ENCODE measurements around the gene VAC14.

Gene VAC14

GRCh38 chr16:70700101-70701020 lies 100.6 kb downstream of the VAC14 start:
- no peaks in the 10 kb centered on the region for H3K9me3 ChIP-seq (ENCODE audit: low read length)
- no peak overlapping the region for H3K27ac ChIP-seq (ENCODE audit: low read depth, low read length, poor library complexity, severe bottlenecking)
- H3F3A ChIP-seq (ENCODE audit: insufficient read depth, low read length): no peaks in the 10 kb centered on the region
- no peaks in the 10 kb centered on the region for H3K9me2 ChIP-seq (ENCODE audit: low read depth, low read length)
- H3K4me3 ChIP-seq (ENCODE audit: low read depth, low read length, poor library complexity, severe bottlenecking): no peak overlapping the region
- no peak overlapping the region for H3K4me2 ChIP-seq (ENCODE audit: low read length)
- no peaks in the 10 kb centered on the region for H3K79me2 ChIP-seq (ENCODE audit: insufficient read depth, low read length)
- no peaks in the 10 kb centered on the region; the same call in 1 of the 2 replicates for H3K36me3 ChIP-seq (ENCODE audit: insufficient read depth, low read length)
- TF ChIP-seq EZH2 (IDR thresholded peaks at IDR 0.05; ENCODE audit: borderline replicate concordance, low read length) (no peak), CTCF (IDR thresholded peaks at IDR 0.05; ENCODE audit: low read length) (no peak)
- no peaks in the 10 kb centered on the region for H4K20me1 ChIP-seq (ENCODE audit: insufficient read depth, low read length)
- no peak overlapping the region for H2AFZ ChIP-seq (ENCODE audit: low read length)
- H3K4me1 ChIP-seq (ENCODE audit: insufficient read depth, low read length, severe bottlenecking): peaks cover 6% of the 10 kb centered on the region
- no peak overlapping the region for H3K9ac ChIP-seq (ENCODE audit: low read length)
- no peaks in the 10 kb centered on the region for H3K27me3 ChIP-seq (ENCODE audit: insufficient read depth, low read length)

GRCh38 chr16:70699696-70700095 lies 101.3 kb downstream of the VAC14 start:
- Histone ChIP-seq H3K27ac (ENCODE audit: low read depth, low read length, poor library complexity, severe bottlenecking) (no peak overlapping the region), H3K9ac (ENCODE audit: low read length) (no peak overlapping the region)

GRCh38 chr16:70698901-70699300 lies 102.1 kb downstream of the VAC14 start:
- Histone ChIP-seq H4K20me1 (ENCODE audit: insufficient read depth, low read length) (no peaks in the 10 kb centered on the region), H3K4me2 (ENCODE audit: low read length) (no peak overlapping the region), H3F3A (ENCODE audit: insufficient read depth, low read length) (no peaks in the 10 kb centered on the region), H3K27me3 (ENCODE audit: insufficient read depth, low read length) (no peaks in the 10 kb centered on the region), H3K9me2 (ENCODE audit: low read depth, low read length) (no peaks in the 10 kb centered on the region), H3K9me3 (ENCODE audit: low read length) (no peaks in the 10 kb centered on the region), H3K4me1 (ENCODE audit: insufficient read depth, low read length, severe bottlenecking) (peaks cover 14% of the 10 kb centered on the region), H2AFZ (ENCODE audit: low read length) (no peak overlapping the region), H3K4me3 (ENCODE audit: low read depth, low read length, poor library complexity, severe bottlenecking) (no peak overlapping the region), H3K79me2 (ENCODE audit: insufficient read depth, low read length) (no peaks in the 10 kb centered on the region), H3K27ac (ENCODE audit: low read depth, low read length, poor library complexity, severe bottlenecking) (no peak overlapping the region), H3K36me3 (ENCODE audit: insufficient read depth, low read length) (no peaks in the 10 kb centered on the region; the same call in 1 of the 2 replicates), H3K9ac (ENCODE audit: low read length) (no peak overlapping the region)
- TF ChIP-seq EZH2 (IDR thresholded peaks at IDR 0.05; ENCODE audit: borderline replicate concordance, low read length) (no peak), CTCF (IDR thresholded peaks at IDR 0.05; ENCODE audit: low read length) (no peak)

More at GRCh38 chr16:70699696-70700095, 101.3 kb downstream of the VAC14 start:
- Histone ChIP-seq H3F3A (ENCODE audit: insufficient read depth, low read length) (no peaks in the 10 kb centered on the region), H4K20me1 (ENCODE audit: insufficient read depth, low read length) (no peaks in the 10 kb centered on the region), H3K9me3 (ENCODE audit: low read length) (no peaks in the 10 kb centered on the region), H3K4me1 (ENCODE audit: insufficient read depth, low read length, severe bottlenecking) (peaks cover 13% of the 10 kb centered on the region), H2AFZ (ENCODE audit: low read length) (no peak overlapping the region), H3K27me3 (ENCODE audit: insufficient read depth, low read length) (no peaks in the 10 kb centered on the region), H3K4me3 (ENCODE audit: low read depth, low read length, poor library complexity, severe bottlenecking) (no peak overlapping the region), H3K79me2 (ENCODE audit: insufficient read depth, low read length) (no peaks in the 10 kb centered on the region), H3K36me3 (ENCODE audit: insufficient read depth, low read length) (no peaks in the 10 kb centered on the region; the same call in 1 of the 2 replicates), H3K9me2 (ENCODE audit: low read depth, low read length) (no peaks in the 10 kb centered on the region), H3K4me2 (ENCODE audit: low read length) (no peak overlapping the region)
- TF ChIP-seq CTCF (IDR thresholded peaks at IDR 0.05; ENCODE audit: low read length): no peak
- TF ChIP-seq EZH2 (IDR thresholded peaks at IDR 0.05; ENCODE audit: borderline replicate concordance, low read length): no peak

All from OCI-LY1 (cell line).